ENCODE data around the gene CEP112. TPM values are rescaled to one million over a fixed set of nuclear protein-coding genes. Genes with fewer than 3 reads are reported as not detected.

CEP112 gene
- polyA plus RNA-seq, 1 donor from 2014 or later, result 6.0 TPM

GRCh38 chr17:65627891-65628643 lies 563.9 kb downstream of the CEP112 start:
- H3K9me3 ChIP-seq (ENCODE audit: low read length), result no peaks in the 10 kb centered on the region
- no peak for TF ChIP-seq EP300 (conservative IDR thresholded peaks at IDR 0.05; ENCODE audit: poor library complexity, severe bottlenecking)
- no peak for TF ChIP-seq MXI1 (conservative IDR thresholded peaks at IDR 0.05; ENCODE audit: poor library complexity, severe bottlenecking)
- TF ChIP-seq EZH2 (IDR thresholded peaks at IDR 0.05; ENCODE audit: borderline replicate concordance, insufficient read depth, low read length, poor library complexity, severe bottlenecking), result no peak
- TF ChIP-seq CTCF (IDR thresholded peaks at IDR 0.05; ENCODE audit: poor library complexity, severe bottlenecking), result no peak
- no peak for TF ChIP-seq RAD21 (conservative IDR thresholded peaks at IDR 0.05)
- no peak for TF ChIP-seq POLR2AphosphoS5 (IDR thresholded peaks at IDR 0.05)
- no peak for TF ChIP-seq REST (IDR thresholded peaks at IDR 0.05; ENCODE audit: borderline replicate concordance)
- no peak for TF ChIP-seq TAF1 (IDR thresholded peaks at IDR 0.05; ENCODE audit: low read depth)
- no peak for TF ChIP-seq SMC3 (conservative IDR thresholded peaks at IDR 0.05; ENCODE audit: poor library complexity)
- no peaks in the 10 kb centered on the region for H3F3A ChIP-seq (ENCODE audit: insufficient read depth, low read length, poor library complexity, severe bottlenecking)
- H4K20me1 ChIP-seq (ENCODE audit: insufficient read depth), result no peaks in the 10 kb centered on the region
- no peaks in the 10 kb centered on the region for H3K27me3 ChIP-seq (ENCODE audit: insufficient read depth, low read depth, low read length)
- H3K9ac ChIP-seq (ENCODE audit: low read length), result no peak overlapping the region
- no peaks in the 10 kb centered on the region for H3K36me3 ChIP-seq (ENCODE audit: insufficient read depth, low read length)
- H3K9me2 ChIP-seq (ENCODE audit: insufficient read depth, low read length), result no peaks in the 10 kb centered on the region
- no peak overlapping the region for H3K27ac ChIP-seq (ENCODE audit: low read length)
- no peak overlapping the region for H3K4me3 ChIP-seq (ENCODE audit: low read length)
- no peak overlapping the region for H3K4me2 ChIP-seq (ENCODE audit: low read length)
- H3K79me2 ChIP-seq (replicated peaks; ENCODE audit: insufficient read depth, low read length), result no peaks in the 10 kb centered on the region
- no peak overlapping the region for H2AFZ ChIP-seq (ENCODE audit: low read depth, low read length)

- no peaks in the 10 kb centered on the region for H3K9me3 ChIP-seq (ENCODE audit: low read length)
- H3K27me3 ChIP-seq (ENCODE audit: insufficient read depth, low read depth, low read length), result no peaks in the 10 kb centered on the region
- no peaks in the 10 kb centered on the region for H3K79me2 ChIP-seq (replicated peaks; ENCODE audit: insufficient read depth, low read length)
- H3K27ac ChIP-seq (ENCODE audit: low read length), result no peak overlapping the region
- no peak overlapping the region for H3K9ac ChIP-seq (ENCODE audit: low read length)
- H3K4me2 ChIP-seq (ENCODE audit: low read length), result no peak overlapping the region
- no peak overlapping the region for H2AFZ ChIP-seq (ENCODE audit: low read depth, low read length)
- H3K36me3 ChIP-seq (ENCODE audit: insufficient read depth, low read length), result no peaks in the 10 kb centered on the region
- no peaks in the 10 kb centered on the region for H3K9me2 ChIP-seq (ENCODE audit: insufficient read depth, low read length)
- H4K20me1 ChIP-seq (ENCODE audit: insufficient read depth), result no peaks in the 10 kb centered on the region
- no peaks in the 10 kb centered on the region for H3F3A ChIP-seq (ENCODE audit: insufficient read depth, low read length, poor library complexity, severe bottlenecking)
- no peak for TF ChIP-seq RAD21 (conservative IDR thresholded peaks at IDR 0.05)
- TF ChIP-seq MXI1 (conservative IDR thresholded peaks at IDR 0.05; ENCODE audit: poor library complexity, severe bottlenecking), result no peak
- TF ChIP-seq POLR2AphosphoS5 (IDR thresholded peaks at IDR 0.05), result no peak
- no peak for TF ChIP-seq EZH2 (IDR thresholded peaks at IDR 0.05; ENCODE audit: borderline replicate concordance, insufficient read depth, low read length, poor library complexity, severe bottlenecking)
- no peak for TF ChIP-seq SMC3 (conservative IDR thresholded peaks at IDR 0.05; ENCODE audit: poor library complexity)
- TF ChIP-seq EP300 (conservative IDR thresholded peaks at IDR 0.05; ENCODE audit: poor library complexity, severe bottlenecking), result no peak
- TF ChIP-seq REST (IDR thresholded peaks at IDR 0.05; ENCODE audit: borderline replicate concordance), result no peak
- TF ChIP-seq CTCF (IDR thresholded peaks at IDR 0.05; ENCODE audit: poor library complexity, severe bottlenecking), result no peak
- no peak for TF ChIP-seq TAF1 (IDR thresholded peaks at IDR 0.05; ENCODE audit: low read depth)
- H3K4me3 ChIP-seq (ENCODE audit: low read length), result no peak overlapping the region
Observed at GRCh38 chr17:65627108-65627507, 564.8 kb downstream of the CEP112 start.

Data from neural cell (in vitro differentiated cells).